K562 (cell line): ENCODE measurements around the gene DGCR2. TPM values are rescaled to one million over a fixed set of nuclear protein-coding genes. Genes with fewer than 3 reads are reported as not detected.

Experiments
- ATAC-seq: fragments of 200-7000 bp; cut with Tn5 transposase; 3 replicates; pipeline ENCODE4 v1.9.1; 2020; ENCODE audit warnings: moderate library complexity
- BruUV-seq: library from RNA; stranded (reverse); fragments of 400-500 nt; replicated peaks from 2 replicates; lab custom pipeline; 2021; lab: Mats Ljungman, UMichigan
- CTCF ChIA-PET: fragments of 300-600 bp; formaldehyde crosslinking; extraction: SDS; loops from one replicate; lab custom pipeline; 2021; ENCODE audit warnings: low intra/inter-chr PET ratio; lab: Yijun Ruan, JAX
- POLR2A ChIA-PET: fragments of 300-600, 350-650 bp; sonication (Branson Sonifier 250); formaldehyde crosslinking; extraction: SDS; loops from one replicate; lab custom pipeline; 2021; ENCODE audit warnings: antibody characterized with exemption, inconsistent platforms; lab: Yijun Ruan, JAX
- DNase-seq, 4 experiments: peaks; one replicate each; pipeline versions ENCODE4 v3.0.0 to v3.0.0-alpha.2; 2011 to 2018; ENCODE audit warnings: low spot score in 3 of 4, mixed read lengths in 3 of 4; ENCODE audit errors: extremely low read depth in 1 of 4
- FAIRE-seq: peaks from 2 replicates; lab custom pipeline; 2011; peaks lifted over from hg19 to GRCh38; lab: Jason Lieb, UNC
- H2AFZ ChIP-seq: 2 replicates; pipeline ENCODE4 v1.6.0; 2011; ENCODE audit warnings: low read depth, low read length, control low read depth, inconsistent platforms
- H3K27ac ChIP-seq: fragments of 200-600 bp; 3 replicates; pipeline ENCODE4 v1.8.0; 2011; ENCODE audit warnings: low read depth, mild to moderate bottlenecking, control low read depth, inconsistent platforms, low read length, moderate library complexity, mixed read lengths; ENCODE audit errors: extremely low read depth
- H3K27me3 ChIP-seq, 2 experiments: fragments of 300-600 bp in 1 of 2; 2 replicates in 1 of 2; 3 replicates in 1 of 2; pipeline versions ENCODE4 v1.6.0 to v1.8.0; 2011; ENCODE audit warnings: inconsistent platforms in 2 of 2, low read length in 2 of 2, mild to moderate bottlenecking in 1 of 2, mixed read lengths in 1 of 2, moderate library complexity in 1 of 2; ENCODE audit not compliant: control insufficient read depth in 2 of 2, insufficient read depth in 2 of 2
- H3K36me3 ChIP-seq: fragments of 300-600 bp; 3 replicates; pipeline ENCODE4 v1.8.0; 2011; ENCODE audit warnings: mild to moderate bottlenecking, low read length, inconsistent platforms; ENCODE audit not compliant: control insufficient read depth, insufficient read depth
- H3K4me1 ChIP-seq, 2 experiments: fragments of 200-600 bp in 1 of 2; replicated peaks in 1 of 2; 2 replicates in 1 of 2; 3 replicates in 1 of 2; pipeline versions ENCODE4 v1.5.1 to v1.8.0; 2011; ENCODE audit warnings: inconsistent platforms in 2 of 2, low read length in 2 of 2, mild to moderate bottlenecking in 1 of 2, mixed read lengths in 1 of 2, moderate library complexity in 1 of 2; ENCODE audit not compliant: control insufficient read depth in 2 of 2, insufficient read depth in 2 of 2
- H3K4me2 ChIP-seq: 2 replicates; pipeline ENCODE4 v1.6.1; 2011; ENCODE audit warnings: low read length, control low read depth, inconsistent platforms, mixed read lengths; ENCODE audit not compliant: insufficient read depth
- H3K4me3 ChIP-seq: fragments of 200-600 bp; sonication (generic), shearing (Covaris generic); 2 replicates; pipeline ENCODE4 v1.5.1; 2016; ENCODE audit warnings: control low read depth, inconsistent platforms
- H3K79me2 ChIP-seq: fragments of 200-600 bp; 3 replicates; pipeline ENCODE4 v1.8.0; 2011; ENCODE audit warnings: low read length, inconsistent platforms; ENCODE audit not compliant: control insufficient read depth, insufficient read depth
- H3K9ac ChIP-seq, 2 experiments: 2 replicates each; pipeline versions ENCODE4 v1.6.0 to v1.6.1; 2011; ENCODE audit warnings: low read depth in 2 of 2, low read length in 2 of 2, control low read depth in 1 of 2, inconsistent platforms in 1 of 2, mild to moderate bottlenecking in 1 of 2, mixed read lengths in 1 of 2; ENCODE audit not compliant: insufficient read depth in 1 of 2
- H3K9me1 ChIP-seq: one replicate; pipeline ENCODE4 v1.6.0; 2011; ENCODE audit warnings: inconsistent platforms, mild to moderate bottlenecking, low read length, moderate library complexity; ENCODE audit not compliant: control insufficient read depth, insufficient read depth
- H3K9me3 ChIP-seq: replicated peaks from 2 replicates; pipeline ENCODE4 v1.5.1; 2011; ENCODE audit warnings: low read depth, low read length, inconsistent platforms; ENCODE audit not compliant: control insufficient read depth, insufficient read depth
- H4K20me1 ChIP-seq: replicated peaks from 2 replicates; pipeline ENCODE4 v1.6.1; 2011; ENCODE audit warnings: low read length, inconsistent platforms, mixed read lengths; ENCODE audit not compliant: control insufficient read depth, insufficient read depth
- CAMTA2 ChIP-seq: fragments of 250-450 bp; sonication (Bioruptor Pico); conservative IDR thresholded peaks from 2 replicates; pipeline ENCODE4 v1.5.1; 2022
- DPF2 ChIP-seq: fragments of 450-650 bp; IDR thresholded peaks from 2 replicates; pipeline ENCODE4 v1.6.1; 2016
- EP400 ChIP-seq: fragments of 450-650 bp; IDR thresholded peaks from 2 replicates; pipeline ENCODE4 v1.6.1; 2017; ENCODE audit warnings: antibody characterized with exemption, mild to moderate bottlenecking, moderate library complexity
- FOSL1 ChIP-seq: fragments of 200-800 bp; sonication (Bioruptor generic); conservative IDR thresholded peaks from 2 replicates; pipeline ENCODE4 v1.6.1; 2016; ENCODE audit warnings: missing genetic modification characterization, missing compliant biosample characterization
- FOXJ2 ChIP-seq: fragments of 200-800 bp; sonication (Bioruptor generic); IDR thresholded peaks from 2 replicates; pipeline ENCODE4 v1.6.1; 2016; ENCODE audit warnings: missing genetic modification characterization, missing compliant biosample characterization
- MAX ChIP-seq: sonication (generic); formaldehyde crosslinking; IDR thresholded peaks from 2 replicates; pipeline ENCODE4 v1.9.0; 2022; ENCODE audit warnings: mild to moderate bottlenecking, missing genetic modification reagents
- NCOA2 ChIP-seq, 2 experiments: fragments of 450-650 bp; IDR thresholded peaks; 2 replicates each; pipeline ENCODE4 v1.6.1; 2018; ENCODE audit warnings: mild to moderate bottlenecking in 2 of 2, moderate library complexity in 1 of 2; ENCODE audit not compliant: partially characterized antibody in 2 of 2
- SIN3A ChIP-seq, 2 experiments: fragments of 150-350 bp in 1 of 2; IDR thresholded peaks; 2 replicates each; pipeline ENCODE4 v1.6.1; 2011 to 2016; ENCODE audit warnings: borderline replicate concordance in 2 of 2, low read depth in 2 of 2, low read length in 2 of 2, mild to moderate bottlenecking in 2 of 2, moderate library complexity in 2 of 2; ENCODE audit not compliant: control insufficient read depth in 1 of 2
- TRIM24 ChIP-seq, 2 experiments: fragments of 450-650 bp; IDR thresholded peaks; 2 replicates each; pipeline ENCODE4 v1.6.1; 2016
- TSC22D4 ChIP-seq: fragments of 450-650 bp; IDR thresholded peaks from 2 replicates; pipeline ENCODE4 v1.6.1; 2016; ENCODE audit warnings: missing genetic modification characterization, missing biosample characterization, control low read depth
- ZBTB9 ChIP-seq: fragments of 450-650 bp; formaldehyde crosslinking; IDR thresholded peaks from 2 replicates; pipeline ENCODE4 v1.4.0; 2020; ENCODE audit warnings: mild to moderate bottlenecking, moderate library complexity
- ZNF239 ChIP-seq: fragments of 250-450 bp; sonication (Bioruptor Pico); IDR thresholded peaks from 2 replicates; pipeline ENCODE4 v1.4.0; 2020; ENCODE audit warnings: mild to moderate bottlenecking
- ZNF449 ChIP-seq: fragments of 250-450 bp; sonication (Bioruptor Pico); IDR thresholded peaks from 2 replicates; pipeline ENCODE4 v1.8.0; 2022; ENCODE audit warnings: moderate library complexity, mild to moderate bottlenecking, inconsistent platforms
- ZNF561 ChIP-seq: fragments of 450-650 bp; formaldehyde crosslinking; conservative IDR thresholded peaks from 2 replicates; pipeline ENCODE4 v1.4.0; 2020; ENCODE audit warnings: mild to moderate bottlenecking, moderate library complexity
- ZNF57 ChIP-seq: fragments of 450-650 bp; formaldehyde crosslinking; IDR thresholded peaks from 2 replicates; pipeline ENCODE4 v1.4.0; 2020; ENCODE audit warnings: mild to moderate bottlenecking, moderate library complexity
- WGBS: fragments of 100-300 bp; shearing (Covaris generic); methylation state at CpG from one replicate; pipeline ENCODE4 v1.1.6; 2016; ENCODE audit warnings: low coverage, mixed read lengths; ENCODE audit not compliant: insufficient coverage; ENCODE audit errors: missing lambda C conversion rate; 5-methylcytosine and 5-hydroxymethylcytosine counted together
- in situ Hi-C: fragments of 300-500 bp; cut with MboI; formaldehyde crosslinking; loops from 4 replicates; pipeline ENCODE4 v1.15.0; 2018; ENCODE audit warnings: inconsistent platforms, mixed read lengths
- intact Hi-C: fragments of 100-400 bp; cut with micrococcal nuclease; formaldehyde crosslinking; loops from 2 replicates; pipeline ENCODE4 v1.14.2; 2022
- polyA plus RNA-seq, 8 experiments: library from polyadenylated mRNA; depleted of rRNA in 4 of 8; stranded (reverse) in 5 of 8; unstranded in 3 of 8; fragments of >200 nt; fragmentation: Nextera tagmentation in 2 of 8; fragmentation: Illumina TruSeq in 1 of 8; extraction: Ambion mirVana in 2 of 8; extraction: Trizol in 1 of 8; gene quantifications; 2 replicates each; pipeline versions ENCODE4 v1.2.1 to v1.2.3, GENCODE V29; 2011 to 2014; ENCODE audit warnings: inconsistent platforms in 1 of 8, missing spikeins in 1 of 8
- total RNA-seq, 7 experiments: library from RNA; depleted of rRNA in 6 of 7; stranded (reverse); fragments of >200 nt in 6 of 7; fragmentation: Illumina TruSeq in 2 of 7; extraction: Trizol in 2 of 7; gene quantifications; 2 replicates each; pipeline versions ENCODE4 v1.2.1 to v1.2.3, GENCODE V29; 2011 to 2021; ENCODE audit warnings: low replicate concordance in 1 of 7

The DGCR2 gene
- total and polyA plus RNA-seq, 9 of the 15 experiments (the other 6 are each of a cell fraction or from before 2014, with no cell fraction given): 0.69 to 101 (median 56.4) TPM

- Histone ChIP-seq H4K20me1 (peaks cover 12% of the 10 kb centered on the region), H3K9ac (no peak overlapping the region), H3K4me3 (no peak overlapping the region), H3K27ac (no peak overlapping the region), H3K9me3 (no peaks in the 10 kb centered on the region), H3K4me1 (peaks cover 7 to 12% of the 10 kb centered on the region in 2 experiments), H3K4me2 (no peak overlapping the region), H3K27me3 (no peaks in the 10 kb centered on the region), H3K79me2 (peaks cover 8% of the 10 kb centered on the region; the same call in 2 of the 3 replicates), H3K36me3 (peaks cover 46% of the 10 kb centered on the region), H3K9me1 (no peaks in the 10 kb centered on the region), H2AFZ (no peak overlapping the region)
- WGBS: 74% methylated on average over 3 of the region's 3 CpGs
- ATAC-seq: no peak
- in situ Hi-C loops (no loop called here), intact Hi-C loops (no loop called here)
- CTCF ChIA-PET: no interaction called here
- FAIRE-seq: no peak
- BruUV-seq: no TSS peak
- POLR2A ChIA-PET: interaction anchor here (0.7 to 3.3 kb wide), 7 partner anchors 9 to 257 kb away, joined by 3 to 18 read pairs (median 4); no protein-coding TSS in a partner anchor
- no peak for DNase-seq
- TF ChIP-seq CAMTA2 (CRISPR knock-in tag): no peak
- no peak for TF ChIP-seq ZBTB9 (CRISPR knock-in tag)
- TF ChIP-seq TSC22D4 (tag): no peak
- no peak for TF ChIP-seq ZNF449 (CRISPR knock-in tag)
- no peak for TF ChIP-seq MAX (CRISPR knock-in tag)
- TF ChIP-seq DPF2: no peak
- TF ChIP-seq ZNF239 (CRISPR knock-in tag): no peak
- no peak for TF ChIP-seq FOXJ2
- TF ChIP-seq TRIM24 (IDR thresholded peaks at IDR 0.05): no peak
- TF ChIP-seq EP400: no peak
- TF ChIP-seq ZNF57: no peak
- no peak for TF ChIP-seq FOSL1
- no peak for TF ChIP-seq NCOA2 (IDR thresholded peaks at IDR 0.05; ENCODE audit: partially characterized antibody in 2 of 2)
- no peak for TF ChIP-seq ZNF561 (CRISPR knock-in tag)
- no peak for TF ChIP-seq SIN3A (IDR thresholded peaks at IDR 0.05; ENCODE audit: borderline replicate concordance in 2 of 2, control insufficient read depth in 1 of 2, low read depth in 2 of 2, low read length in 2 of 2)
Observed at GRCh38 chr22:19082101-19082500, 40.1 kb downstream of the DGCR2 start.
